Measurements from ENCODE around the gene RALB. TPM values are rescaled to one million over a fixed set of nuclear protein-coding genes. Genes with fewer than 3 reads are reported as not detected.
"Not testable (repeated sequence)": the region's sequence is repeated elsewhere in the genome, so short reads cannot be mapped to it uniquely, and the experiment has no call there.

Gene RALB
- total RNA-seq, 1 donor from 2014 or later: 45.2 TPM

- TF ChIP-seq CTCF (IDR thresholded peaks at IDR 0.05; ENCODE audit: insufficient read depth, low read length, poor library complexity, severe bottlenecking): no peak
- H3K36me3 ChIP-seq (ENCODE audit: control insufficient read depth, insufficient read depth, low read length): no peaks in the 10 kb centered on the region
These were observed 64.5 kb downstream of the RALB start for GRCh38 chr2:120317180-120317533.

DNA sequence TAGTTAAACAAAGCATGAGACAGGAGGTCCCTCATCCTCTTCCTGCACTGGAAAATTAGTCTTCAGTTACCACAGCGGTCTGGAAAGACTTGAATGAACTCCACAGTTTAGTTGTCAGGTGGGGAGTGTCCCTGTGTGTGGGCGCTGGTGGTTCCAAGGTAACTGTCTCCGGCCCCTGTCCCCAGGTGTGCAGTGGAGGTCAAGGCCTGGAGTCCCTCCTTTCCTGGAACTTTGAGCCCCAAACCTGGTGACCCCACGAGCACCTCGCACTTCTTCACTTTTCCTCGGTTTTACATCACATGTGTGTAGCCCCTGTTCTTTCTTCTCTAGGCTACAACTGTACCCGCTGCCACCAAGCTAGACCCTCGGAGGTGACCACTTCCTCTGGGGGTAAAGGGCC lies 65.3 kb downstream of the RALB start:
- Histone ChIP-seq H3K36me3 (ENCODE audit: control insufficient read depth, insufficient read depth, low read length) (no peaks in the 10 kb centered on the region), H3K4me3 (ENCODE audit: low read depth, low read length) (no peak overlapping the region), H3K27me3 (ENCODE audit: control insufficient read depth, insufficient read depth, low read length) (peaks cover 12% of the 10 kb centered on the region)
- no peak for TF ChIP-seq CTCF (IDR thresholded peaks at IDR 0.05; ENCODE audit: insufficient read depth, low read length, poor library complexity, severe bottlenecking)
- no peak for DNase-seq (ENCODE audit: low read depth)

More at GRCh38 chr2:120317180-120317533, 64.5 kb downstream of the RALB start:
- no peak overlapping the region for H3K4me3 ChIP-seq (ENCODE audit: low read depth, low read length)
- peaks cover 12% of the 10 kb centered on the region for H3K27me3 ChIP-seq (ENCODE audit: control insufficient read depth, insufficient read depth, low read length)
- no peak for DNase-seq (ENCODE audit: low read depth)

- no peak for DNase-seq (ENCODE audit: low read depth)
- Histone ChIP-seq H3K4me3 (ENCODE audit: low read depth, low read length) (no peak overlapping the region), H3K27me3 (ENCODE audit: control insufficient read depth, insufficient read depth, low read length) (peaks cover 13% of the 10 kb centered on the region), H3K36me3 (ENCODE audit: control insufficient read depth, insufficient read depth, low read length) (no peaks in the 10 kb centered on the region)
- no peak for TF ChIP-seq CTCF (IDR thresholded peaks at IDR 0.05; ENCODE audit: insufficient read depth, low read length, poor library complexity, severe bottlenecking)
These were observed 66.0 kb downstream of the RALB start for GRCh38 chr2:120318626-120319025.

GRCh38 chr2:120319123-120319522 lies 66.5 kb downstream of the RALB start:
- H3K27me3 ChIP-seq (ENCODE audit: control insufficient read depth, insufficient read depth, low read length): peaks cover 8% of the 10 kb centered on the region
- no peak for DNase-seq (ENCODE audit: low read depth)
- no peaks in the 10 kb centered on the region for H3K36me3 ChIP-seq (ENCODE audit: control insufficient read depth, insufficient read depth, low read length)
- H3K4me3 ChIP-seq (ENCODE audit: low read depth, low read length): no peak overlapping the region
- no peak for TF ChIP-seq CTCF (IDR thresholded peaks at IDR 0.05; ENCODE audit: insufficient read depth, low read length, poor library complexity, severe bottlenecking)

- no peaks in the 10 kb centered on the region for H3K36me3 ChIP-seq (ENCODE audit: control insufficient read depth, insufficient read depth, low read length)
- H3K4me3 ChIP-seq (ENCODE audit: low read depth, low read length): no peak overlapping the region
- no peak for DNase-seq (ENCODE audit: low read depth)
- no peak for TF ChIP-seq CTCF (IDR thresholded peaks at IDR 0.05; ENCODE audit: insufficient read depth, low read length, poor library complexity, severe bottlenecking)
- H3K27me3 ChIP-seq (ENCODE audit: control insufficient read depth, insufficient read depth, low read length): peaks cover 8% of the 10 kb centered on the region
These were observed 67.2 kb downstream of the RALB start for GRCh38 chr2:120319686-120320317.

DNA sequence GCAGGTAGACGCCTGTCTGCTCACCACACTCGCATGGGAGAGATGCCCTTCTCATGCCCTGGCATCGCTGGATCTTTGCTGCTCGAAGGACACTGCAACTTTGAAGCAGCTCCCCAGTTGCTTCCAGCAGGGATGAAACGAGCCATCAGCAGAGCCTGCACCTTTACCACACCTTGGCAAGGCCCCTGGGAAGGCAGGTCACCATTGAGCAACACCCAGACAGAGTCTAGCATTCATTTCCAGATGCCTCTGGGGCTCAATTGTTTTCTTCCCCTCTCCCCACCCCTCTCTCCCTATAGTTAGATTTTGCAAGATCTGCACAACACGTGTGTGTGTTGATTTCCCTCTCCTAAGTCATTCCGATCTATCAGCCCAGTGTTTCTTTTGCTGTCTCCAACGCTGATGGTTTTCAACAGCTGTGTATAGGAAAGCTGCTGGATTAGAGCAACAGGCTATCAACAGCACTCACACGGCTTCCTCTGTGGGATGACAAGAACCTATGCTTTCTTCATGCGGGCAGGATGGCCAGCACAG lies 67.7 kb downstream of the RALB start:
- Histone ChIP-seq H3K4me3 (ENCODE audit: low read depth, low read length) (no peak overlapping the region), H3K27me3 (ENCODE audit: control insufficient read depth, insufficient read depth, low read length) (peaks cover 8% of the 10 kb centered on the region), H3K36me3 (ENCODE audit: control insufficient read depth, insufficient read depth, low read length) (no peaks in the 10 kb centered on the region)
- TF ChIP-seq CTCF (IDR thresholded peaks at IDR 0.05; ENCODE audit: insufficient read depth, low read length, poor library complexity, severe bottlenecking): no peak
- DNase-seq (ENCODE audit: low read depth): no peak

DNA sequence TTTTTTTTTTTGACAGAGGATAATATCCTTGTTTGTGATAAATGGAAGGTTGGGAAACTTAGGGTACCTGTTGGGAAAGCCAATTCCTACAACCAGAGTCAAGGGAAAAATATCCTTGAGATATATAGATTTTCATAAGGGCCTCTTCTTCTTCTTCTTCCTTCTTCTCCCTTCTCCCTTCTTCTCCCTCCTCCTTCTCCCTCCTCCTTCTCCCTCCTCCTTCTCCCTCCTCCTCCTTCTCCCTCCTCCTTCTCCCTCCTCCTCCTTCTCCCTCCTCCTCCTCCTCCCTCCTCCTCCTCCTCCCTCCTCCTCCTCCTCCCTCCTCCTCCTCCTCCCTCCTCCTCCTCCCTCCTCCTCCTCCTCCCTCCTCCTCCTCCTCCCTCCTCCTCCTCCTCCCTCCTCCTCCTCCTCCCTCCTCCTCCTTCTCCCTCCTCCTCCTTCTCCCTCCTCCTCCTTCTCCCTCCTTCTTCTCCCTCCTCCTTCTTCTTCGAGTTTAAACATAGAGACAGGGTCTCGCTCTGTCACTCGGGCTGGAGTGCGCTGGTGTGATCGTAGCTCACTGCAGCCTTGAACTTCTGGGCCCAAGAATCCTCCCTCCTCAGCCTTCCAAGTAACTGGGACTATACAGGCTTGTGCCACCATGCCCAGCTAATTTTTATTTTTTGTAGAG lies 68.4 kb downstream of the RALB start:
- not testable (repeated sequence) for H3K4me3 ChIP-seq (ENCODE audit: low read depth, low read length); H3K36me3 ChIP-seq (ENCODE audit: control insufficient read depth, insufficient read depth, low read length); DNase-seq (ENCODE audit: low read depth); H3K27me3 ChIP-seq (ENCODE audit: control insufficient read depth, insufficient read depth, low read length)
